Mucosa of descending colon (tissue), 3 donors: ENCODE results near the gene SLC15A3. TPM values are rescaled to one million over a fixed set of nuclear protein-coding genes. Genes with fewer than 3 reads are reported as not detected.

Experiments
- ATAC-seq: fragments of 200-7000 bp; cut with Tn5 transposase; one replicate; pipeline ENCODE4 v1.9.1; 2020; ENCODE audit warnings: mild to moderate bottlenecking, moderate library complexity
- DNase-seq, 3 donors: peaks; one replicate each; pipeline ENCODE4 v3.0.0-alpha.2; 2020
- H3K36me3 ChIP-seq: fragments of 200-600 bp; one replicate; pipeline ENCODE4 v1.8.0; 2021; ENCODE audit warnings: low read depth, mild to moderate bottlenecking
- H3K4me1 ChIP-seq: fragments of 200-600 bp; one replicate; pipeline ENCODE4 v1.8.0; 2021; ENCODE audit warnings: low read depth, mild to moderate bottlenecking
- H3K4me3 ChIP-seq: fragments of 200-600 bp; one replicate; pipeline ENCODE4 v1.8.0; 2021; ENCODE audit warnings: mild to moderate bottlenecking
- H3K9me3 ChIP-seq: fragments of 200-600 bp; one replicate; pipeline ENCODE4 v1.8.0; 2021; ENCODE audit warnings: mild to moderate bottlenecking
- intact Hi-C, 2 donors: fragments of 100-400 bp; cut with DNase I in 1 of 2; cut with micrococcal nuclease in 1 of 2; formaldehyde crosslinking; loops; one replicate each; pipeline versions ENCODE4 v1.11.0 to v1.11.1; 2022; cut with DNase I, micrococcal nuclease
- total RNA-seq, 3 donors: library from RNA; stranded (reverse); fragmentation: NEBNext Ultra II Directional in 2 of 3; extraction: Animal tissue kit (Norgen Biotek cat#: 25700) in 2 of 3; gene quantifications; one replicate each; pipeline versions ENCODE4 v1.2.1 to v1.2.4, GENCODE V29; 2021 to 2023
- TF ChIP-seq, protein P1 (sequence below): fragments of 200-600 bp; IDR thresholded peaks from one replicate; pipeline ENCODE4 v1.8.0; 2022; ENCODE audit warnings: antibody characterized with exemption, mild to moderate bottlenecking
- donor health status: DM: no; HTN: no; CAD: no; lungs with moderate emphysema.
- donor health status: DM: no; HTN: no; CAD: no.
- donor health status: DM: no; HTN: yes; CAD: no.

SLC15A3 gene
- total RNA-seq, 3 donors from 2014 or later = 6.2 to 36.8 (median 18.4) TPM

DNA sequence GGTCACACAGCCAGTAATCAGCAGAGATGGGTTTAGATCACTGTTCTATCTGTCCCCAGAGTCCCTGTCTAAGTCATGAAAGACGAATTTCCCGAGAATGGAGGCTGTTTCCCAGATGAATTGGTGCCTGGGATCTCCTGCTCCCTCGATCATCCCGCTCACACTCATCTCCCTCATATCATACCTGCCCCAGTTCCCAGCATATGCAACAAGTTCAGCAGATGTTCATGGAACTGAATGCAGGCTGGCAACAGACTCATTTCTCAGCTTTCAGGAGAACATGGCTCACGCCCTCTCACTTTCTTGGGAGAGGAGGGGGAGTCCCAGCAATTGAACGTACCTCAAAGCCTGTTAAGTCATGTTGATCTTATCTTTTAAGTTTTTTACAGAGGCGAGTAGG is 41.6 kb upstream of the SLC15A3 start:
- no peak for ATAC-seq
- Histone ChIP-seq H3K4me1 (no peaks in the 10 kb centered on the region), H3K4me3 (no peak overlapping the region), H3K36me3 (no peaks in the 10 kb centered on the region), H3K9me3 (no peaks in the 10 kb centered on the region)
- no peak for DNase-seq
- intact Hi-C loops = no loop called here
- TF ChIP-seq, protein P1, sequence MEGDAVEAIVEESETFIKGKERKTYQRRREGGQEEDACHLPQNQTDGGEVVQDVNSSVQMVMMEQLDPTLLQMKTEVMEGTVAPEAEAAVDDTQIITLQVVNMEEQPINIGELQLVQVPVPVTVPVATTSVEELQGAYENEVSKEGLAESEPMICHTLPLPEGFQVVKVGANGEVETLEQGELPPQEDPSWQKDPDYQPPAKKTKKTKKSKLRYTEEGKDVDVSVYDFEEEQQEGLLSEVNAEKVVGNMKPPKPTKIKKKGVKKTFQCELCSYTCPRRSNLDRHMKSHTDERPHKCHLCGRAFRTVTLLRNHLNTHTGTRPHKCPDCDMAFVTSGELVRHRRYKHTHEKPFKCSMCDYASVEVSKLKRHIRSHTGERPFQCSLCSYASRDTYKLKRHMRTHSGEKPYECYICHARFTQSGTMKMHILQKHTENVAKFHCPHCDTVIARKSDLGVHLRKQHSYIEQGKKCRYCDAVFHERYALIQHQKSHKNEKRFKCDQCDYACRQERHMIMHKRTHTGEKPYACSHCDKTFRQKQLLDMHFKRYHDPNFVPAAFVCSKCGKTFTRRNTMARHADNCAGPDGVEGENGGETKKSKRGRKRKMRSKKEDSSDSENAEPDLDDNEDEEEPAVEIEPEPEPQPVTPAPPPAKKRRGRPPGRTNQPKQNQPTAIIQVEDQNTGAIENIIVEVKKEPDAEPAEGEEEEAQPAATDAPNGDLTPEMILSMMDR = no peak

- no peaks in the 10 kb centered on the region for H3K9me3 ChIP-seq
- H3K4me3 ChIP-seq = no peak overlapping the region
- ATAC-seq (no peak), DNase-seq (no peak)
- H3K4me1 ChIP-seq = no peaks in the 10 kb centered on the region
- TF ChIP-seq, protein P1 = no peak
- intact Hi-C loops = no loop called here
- no peaks in the 10 kb centered on the region for H3K36me3 ChIP-seq
These were observed 41.0 kb upstream of the SLC15A3 start for GRCh38 chr11:60992842-60993409.

DNA sequence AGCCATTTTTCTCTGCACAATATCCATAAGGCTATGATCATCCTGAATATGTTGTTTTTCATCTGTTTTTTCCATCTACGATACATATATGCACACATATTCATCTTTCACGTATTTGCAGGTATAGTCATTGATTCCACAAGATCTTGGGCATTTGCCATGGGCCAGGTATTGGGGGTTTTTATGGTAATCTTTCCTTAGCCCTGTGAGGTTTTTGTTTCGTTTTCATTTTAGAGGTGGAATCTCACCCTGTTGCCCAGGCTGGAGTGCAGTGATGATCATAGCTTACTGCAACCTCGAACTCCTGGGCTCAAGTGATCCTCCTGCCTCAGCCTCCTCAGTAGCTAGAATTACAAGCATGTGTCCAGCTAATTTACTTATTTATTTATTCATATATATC is 39.5 kb upstream of the SLC15A3 start:
- no peaks in the 10 kb centered on the region for H3K9me3 ChIP-seq
- DNase-seq (no peak), ATAC-seq (no peak)
- H3K4me3 ChIP-seq = no peak overlapping the region
- H3K4me1 ChIP-seq = no peaks in the 10 kb centered on the region
- no peaks in the 10 kb centered on the region for H3K36me3 ChIP-seq
- intact Hi-C loops = no loop called here
- TF ChIP-seq, protein P1 = no peak

DNA sequence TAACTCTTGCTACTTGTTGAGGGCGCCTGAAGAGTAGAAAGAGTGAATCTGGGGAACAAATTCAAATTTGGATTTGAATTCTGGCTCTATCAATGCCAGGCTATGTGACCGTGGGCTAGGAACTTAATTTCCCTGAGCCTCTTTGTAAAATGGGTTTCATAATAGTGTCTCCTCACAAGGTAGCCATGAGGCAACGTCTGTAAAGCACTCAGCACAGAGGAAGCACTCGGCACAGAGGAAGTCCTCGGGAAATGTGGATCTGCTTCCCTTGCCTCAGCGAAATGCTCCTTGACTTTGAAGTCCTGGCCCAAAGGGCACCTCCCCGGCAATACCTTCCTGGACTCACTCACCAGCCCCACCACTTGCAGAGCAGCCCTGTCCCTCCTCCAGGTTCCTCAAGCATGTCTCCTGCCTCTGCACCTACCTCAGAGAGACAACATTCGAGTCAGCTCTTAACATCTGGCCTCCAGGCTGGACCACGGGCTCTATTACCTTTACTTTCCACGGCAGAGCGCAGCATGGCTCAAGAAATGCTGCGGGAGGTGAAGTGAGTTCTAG is 37.2 kb upstream of the SLC15A3 start:
- DNase-seq = no peak
- intact Hi-C loops = no loop called here
- Histone ChIP-seq H3K4me3 (no peak overlapping the region), H3K9me3 (no peaks in the 10 kb centered on the region), H3K36me3 (no peaks in the 10 kb centered on the region), H3K4me1 (no peaks in the 10 kb centered on the region)
- TF ChIP-seq, protein P1 = no peak
- peak; percentile 23 for ATAC-seq

DNA sequence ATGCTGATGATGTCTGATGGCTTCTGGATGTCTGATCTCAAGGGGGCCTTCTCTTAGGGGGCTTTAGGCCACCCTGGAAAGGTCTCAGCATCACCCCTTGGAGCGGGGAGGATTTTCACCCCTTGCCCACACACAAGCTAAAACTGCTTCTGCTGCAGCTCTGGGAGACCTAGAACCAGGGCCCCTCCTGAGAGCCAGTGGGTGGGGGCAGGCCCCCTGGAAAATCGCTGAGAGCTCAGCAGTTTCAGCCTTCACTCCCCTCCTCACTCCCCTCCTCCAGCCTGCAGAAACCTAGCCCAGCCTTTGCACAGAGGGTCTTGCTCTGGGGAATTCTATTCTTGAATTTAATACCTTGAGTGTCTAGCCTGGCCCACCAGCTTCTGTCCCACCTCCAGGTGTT is 36.7 kb upstream of the SLC15A3 start:
- Histone ChIP-seq H3K4me3 (no peak overlapping the region), H3K4me1 (no peaks in the 10 kb centered on the region), H3K9me3 (no peaks in the 10 kb centered on the region), H3K36me3 (no peaks in the 10 kb centered on the region)
- intact Hi-C loops = no loop called here
- DNase-seq = no peak
- no peak for ATAC-seq
- TF ChIP-seq, protein P1 = no peak
